ENCODE data around the gene AMHR2. TPM values are rescaled to one million over a fixed set of nuclear protein-coding genes. Genes with fewer than 3 reads are reported as not detected.
"Not testable (repeated sequence)": the region's sequence is repeated elsewhere in the genome, so short reads cannot be mapped to it uniquely, and the experiment has no call there.

AMHR2 gene
- total and polyA plus RNA-seq, 2 donors: 0.05 to 0.14 TPM

GRCh38 chr12:53424626-53425514, 1.2 kb downstream of the AMHR2 start:
- Histone ChIP-seq H3K27me3 (ENCODE audit: control insufficient read depth in 2 of 2, insufficient read depth in 1 of 2, low read length in 1 of 2) (no peaks in the 10 kb centered on the region), H3K36me3 (ENCODE audit: control insufficient read depth in 2 of 2, insufficient read depth in 2 of 2, low read length in 1 of 2) (no peaks in the 10 kb centered on the region), H3K27ac (ENCODE audit: low read depth in 1 of 2, low read length in 1 of 2) (no peak overlapping the region), H3K4me1 (ENCODE audit: control insufficient read depth in 2 of 2, insufficient read depth in 2 of 2, low read length in 2 of 2) (peaks cover 3 to 4% of the 10 kb centered on the region in 2 donors), H3K4me3 (ENCODE audit: low read length in 2 of 2) (no peak overlapping the region), H3K9me3 (ENCODE audit: control insufficient read depth in 2 of 2, insufficient read depth in 1 of 2, low read length in 1 of 2) (no peaks in the 10 kb centered on the region)
- DNase-seq (ENCODE audit: low read depth in 6 of 9, low spot score in 9 of 9): no peak
- WGBS: 95% methylated on average over 9 of the region's 9 CpGs

DNA sequence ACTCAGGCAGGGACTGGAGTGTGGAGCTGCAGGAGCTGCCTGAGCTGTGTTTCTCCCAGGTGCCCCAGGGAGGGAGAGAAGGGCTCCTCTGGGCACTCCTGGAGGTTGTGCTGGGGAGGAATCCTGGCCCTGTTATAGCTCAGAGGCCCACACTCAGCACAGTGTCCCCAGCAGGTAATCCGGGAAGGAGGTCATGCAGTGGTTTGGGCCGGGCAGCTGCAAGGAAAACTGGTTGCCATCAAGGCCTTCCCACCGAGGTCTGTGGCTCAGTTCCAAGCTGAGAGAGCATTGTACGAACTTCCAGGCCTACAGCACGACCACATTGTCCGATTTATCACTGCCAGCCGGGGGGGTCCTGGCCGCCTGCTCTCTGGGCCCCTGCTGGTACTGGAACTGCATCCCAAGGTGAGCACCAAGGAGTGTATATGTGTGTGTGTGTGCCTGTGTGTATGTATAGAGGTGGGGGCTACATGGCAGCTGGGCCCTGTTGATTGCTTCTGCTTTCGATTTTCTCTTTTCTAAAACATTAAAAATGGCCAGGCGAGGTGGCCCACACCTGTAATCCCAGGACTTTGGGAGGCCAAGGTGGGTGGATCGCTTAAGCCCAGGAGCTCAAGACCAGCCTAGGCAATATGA, 2.0 kb downstream of the AMHR2 start:
- Histone ChIP-seq H3K4me3 (ENCODE audit: low read length in 2 of 2) (no peak overlapping the region), H3K27ac (ENCODE audit: low read depth in 1 of 2, low read length in 1 of 2) (no peak overlapping the region), H3K4me1 (ENCODE audit: control insufficient read depth in 2 of 2, insufficient read depth in 2 of 2, low read length in 2 of 2) (peaks cover 3 to 4% of the 10 kb centered on the region in 2 donors), H3K27me3 (ENCODE audit: control insufficient read depth in 2 of 2, insufficient read depth in 1 of 2, low read length in 1 of 2) (no peaks in the 10 kb centered on the region), H3K36me3 (ENCODE audit: control insufficient read depth in 2 of 2, insufficient read depth in 2 of 2, low read length in 1 of 2) (no peaks in the 10 kb centered on the region), H3K9me3 (ENCODE audit: control insufficient read depth in 2 of 2, insufficient read depth in 1 of 2, low read length in 1 of 2) (no peaks in the 10 kb centered on the region)
- 94% methylated on average over 11 of the region's 11 CpGs for WGBS
- DNase-seq (ENCODE audit: low read depth in 6 of 9, low spot score in 9 of 9): no peak

DNA sequence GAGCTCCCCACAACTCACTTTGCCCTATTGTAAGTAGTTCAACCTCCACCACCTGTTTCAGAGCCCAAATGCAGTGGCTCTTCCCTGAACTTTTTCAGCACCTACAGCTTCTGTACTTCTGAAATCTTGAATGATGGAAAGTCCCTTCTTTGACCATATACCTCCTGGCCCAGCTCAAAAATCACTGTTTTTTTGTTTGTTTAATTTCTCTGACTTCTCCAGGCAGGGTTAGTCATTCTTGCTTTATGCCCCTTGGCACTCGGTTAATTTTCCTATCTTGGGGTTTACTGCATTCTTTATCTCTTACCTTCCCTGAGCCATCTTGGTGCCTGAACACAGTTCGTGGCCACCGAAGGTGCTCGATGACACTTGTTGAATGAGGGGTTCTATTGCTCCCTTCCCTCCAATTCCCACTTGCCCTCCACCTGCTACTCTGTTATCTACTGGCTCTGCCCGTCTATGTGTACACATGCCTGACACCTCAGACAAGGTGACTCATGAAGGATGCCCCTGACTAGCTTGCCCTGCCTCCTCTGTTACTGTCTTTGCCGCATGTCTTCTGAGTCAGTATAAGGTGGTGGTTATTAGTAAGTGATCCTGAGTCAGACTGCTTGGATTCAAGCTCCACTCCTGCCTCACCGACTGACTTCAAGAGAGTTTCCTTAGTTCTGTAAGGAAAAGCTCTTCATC, 4.4 kb downstream of the AMHR2 start:
- no peak for DNase-seq (ENCODE audit: low read depth in 6 of 9, low spot score in 9 of 9)
- H3K36me3 ChIP-seq (ENCODE audit: control insufficient read depth in 2 of 2, insufficient read depth in 2 of 2, low read length in 1 of 2): no peaks in the 10 kb centered on the region
- H3K4me3 ChIP-seq (ENCODE audit: low read length in 2 of 2): no peak overlapping the region
- WGBS: 95% methylated on average over 7 of the region's 7 CpGs
- H3K4me1 ChIP-seq (ENCODE audit: control insufficient read depth in 2 of 2, insufficient read depth in 2 of 2, low read length in 2 of 2): no peaks in the 10 kb centered on the region
- no peaks in the 10 kb centered on the region for H3K27me3 ChIP-seq (ENCODE audit: control insufficient read depth in 2 of 2, insufficient read depth in 1 of 2, low read length in 1 of 2)
- no peak overlapping the region for H3K27ac ChIP-seq (ENCODE audit: low read depth in 1 of 2, low read length in 1 of 2)
- H3K9me3 ChIP-seq (ENCODE audit: control insufficient read depth in 2 of 2, insufficient read depth in 1 of 2, low read length in 1 of 2): no peaks in the 10 kb centered on the region

- H3K36me3 ChIP-seq (ENCODE audit: control insufficient read depth in 2 of 2, insufficient read depth in 2 of 2, low read length in 1 of 2): no peaks in the 10 kb centered on the region
- no peaks in the 10 kb centered on the region for H3K9me3 ChIP-seq (ENCODE audit: control insufficient read depth in 2 of 2, insufficient read depth in 1 of 2, low read length in 1 of 2)
- H3K4me1 ChIP-seq (ENCODE audit: control insufficient read depth in 2 of 2, insufficient read depth in 2 of 2, low read length in 2 of 2): no peaks in the 10 kb centered on the region
- 96% methylated on average over 7 of the region's 7 CpGs for WGBS
- no peak overlapping the region for H3K4me3 ChIP-seq (ENCODE audit: low read length in 2 of 2)
- H3K27me3 ChIP-seq (ENCODE audit: control insufficient read depth in 2 of 2, insufficient read depth in 1 of 2, low read length in 1 of 2): no peaks in the 10 kb centered on the region
- DNase-seq (ENCODE audit: low read depth in 6 of 9, low spot score in 9 of 9): no peak
- H3K27ac ChIP-seq (ENCODE audit: low read depth in 1 of 2, low read length in 1 of 2): no peak overlapping the region
Observed at GRCh38 chr12:53428741-53429140, 5.1 kb downstream of the AMHR2 start.

DNA sequence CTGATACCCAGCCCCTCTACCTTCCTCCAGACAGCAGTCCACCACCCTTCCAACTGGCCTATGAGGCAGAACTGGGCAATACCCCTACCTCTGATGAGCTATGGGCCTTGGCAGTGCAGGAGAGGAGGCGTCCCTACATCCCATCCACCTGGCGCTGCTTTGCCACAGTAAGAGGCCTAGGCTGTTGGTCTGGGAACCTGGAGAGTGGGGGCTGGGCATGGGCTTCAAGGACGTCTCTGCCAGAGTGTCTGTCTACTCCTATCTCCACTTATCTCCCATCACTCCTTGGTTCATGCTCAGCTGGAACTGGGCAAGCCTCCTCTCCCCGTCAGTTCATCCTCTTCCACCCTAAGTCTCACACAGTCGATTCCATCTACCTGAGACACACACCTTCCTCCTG, 6.5 kb downstream of the AMHR2 start:
- DNase-seq (ENCODE audit: low read depth in 6 of 9, low spot score in 9 of 9): no peak

DNA sequence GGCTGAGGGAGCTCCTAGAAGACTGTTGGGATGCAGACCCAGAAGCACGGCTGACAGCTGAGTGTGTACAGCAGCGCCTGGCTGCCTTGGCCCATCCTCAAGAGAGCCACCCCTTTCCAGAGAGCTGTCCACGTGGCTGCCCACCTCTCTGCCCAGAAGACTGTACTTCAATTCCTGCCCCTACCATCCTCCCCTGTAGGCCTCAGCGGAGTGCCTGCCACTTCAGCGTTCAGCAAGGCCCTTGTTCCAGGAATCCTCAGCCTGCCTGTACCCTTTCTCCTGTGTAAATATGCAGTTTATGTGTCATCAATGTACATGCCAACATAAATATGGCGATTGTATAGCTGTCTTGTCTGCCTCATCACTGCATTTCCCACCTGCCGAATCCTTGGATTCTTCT, 7.5 kb downstream of the AMHR2 start:
- WGBS: 97% methylated on average over 7 of the region's 7 CpGs
- H3K27me3 ChIP-seq (ENCODE audit: control insufficient read depth in 2 of 2, insufficient read depth in 1 of 2, low read length in 1 of 2): no peaks in the 10 kb centered on the region
- H3K27ac ChIP-seq (ENCODE audit: low read depth in 1 of 2, low read length in 1 of 2): no peak overlapping the region
- DNase-seq (ENCODE audit: low read depth in 6 of 9, low spot score in 9 of 9): no peak
- no peak overlapping the region for H3K4me3 ChIP-seq (ENCODE audit: low read length in 2 of 2)
- no peaks in the 10 kb centered on the region for H3K4me1 ChIP-seq (ENCODE audit: control insufficient read depth in 2 of 2, insufficient read depth in 2 of 2, low read length in 2 of 2)
- H3K36me3 ChIP-seq (ENCODE audit: control insufficient read depth in 2 of 2, insufficient read depth in 2 of 2, low read length in 1 of 2): no peaks in the 10 kb centered on the region
- no peaks in the 10 kb centered on the region for H3K9me3 ChIP-seq (ENCODE audit: control insufficient read depth in 2 of 2, insufficient read depth in 1 of 2, low read length in 1 of 2)

More for the DNA sequence above, 6.5 kb downstream of the AMHR2 start:
- Histone ChIP-seq H3K9me3 (ENCODE audit: control insufficient read depth in 2 of 2, insufficient read depth in 1 of 2, low read length in 1 of 2) (no peaks in the 10 kb centered on the region), H3K4me1 (ENCODE audit: control insufficient read depth in 2 of 2, insufficient read depth in 2 of 2, low read length in 2 of 2) (no peaks in the 10 kb centered on the region), H3K36me3 (ENCODE audit: control insufficient read depth in 2 of 2, insufficient read depth in 2 of 2, low read length in 1 of 2) (no peaks in the 10 kb centered on the region), H3K27me3 (ENCODE audit: control insufficient read depth in 2 of 2, insufficient read depth in 1 of 2, low read length in 1 of 2) (no peaks in the 10 kb centered on the region), H3K4me3 (ENCODE audit: low read length in 2 of 2) (no peak overlapping the region), H3K27ac (ENCODE audit: low read depth in 1 of 2, low read length in 1 of 2) (no peak overlapping the region)
- 91% methylated on average over 5 of the region's 5 CpGs for WGBS

DNA sequence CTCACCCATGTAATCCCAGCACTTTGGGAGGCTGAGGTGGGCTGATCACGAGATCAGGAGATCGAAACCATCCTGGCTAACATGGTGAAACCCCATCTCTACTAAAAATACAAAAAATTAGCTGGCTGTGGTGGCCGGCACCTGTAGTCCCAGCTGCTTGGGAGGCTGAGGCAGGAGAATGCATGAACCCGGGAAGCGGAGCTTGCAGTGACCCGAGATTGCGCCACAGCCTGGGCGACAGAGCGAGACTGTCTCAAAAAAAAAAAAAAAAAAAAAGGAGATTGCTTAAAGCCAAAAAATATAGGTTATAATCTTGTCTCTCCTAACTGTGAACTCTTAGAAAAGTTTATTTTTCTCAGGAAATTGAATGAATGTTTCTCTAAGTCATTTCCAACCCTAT, 11.7 kb downstream of the AMHR2 start:
- H3K36me3 ChIP-seq (ENCODE audit: control insufficient read depth in 2 of 2, insufficient read depth in 2 of 2, low read length in 1 of 2); DNase-seq (ENCODE audit: low read depth in 6 of 9, low spot score in 9 of 9); H3K4me3 ChIP-seq (ENCODE audit: low read length in 2 of 2); H3K27me3 ChIP-seq (ENCODE audit: control insufficient read depth in 2 of 2, insufficient read depth in 1 of 2, low read length in 1 of 2); H3K4me1 ChIP-seq (ENCODE audit: control insufficient read depth in 2 of 2, insufficient read depth in 2 of 2, low read length in 2 of 2); H3K9me3 ChIP-seq (ENCODE audit: control insufficient read depth in 2 of 2, insufficient read depth in 1 of 2, low read length in 1 of 2); H3K27ac ChIP-seq (ENCODE audit: low read depth in 1 of 2, low read length in 1 of 2): not testable (repeated sequence)
- 96% methylated on average over 9 of the region's 9 CpGs for WGBS

DNA sequence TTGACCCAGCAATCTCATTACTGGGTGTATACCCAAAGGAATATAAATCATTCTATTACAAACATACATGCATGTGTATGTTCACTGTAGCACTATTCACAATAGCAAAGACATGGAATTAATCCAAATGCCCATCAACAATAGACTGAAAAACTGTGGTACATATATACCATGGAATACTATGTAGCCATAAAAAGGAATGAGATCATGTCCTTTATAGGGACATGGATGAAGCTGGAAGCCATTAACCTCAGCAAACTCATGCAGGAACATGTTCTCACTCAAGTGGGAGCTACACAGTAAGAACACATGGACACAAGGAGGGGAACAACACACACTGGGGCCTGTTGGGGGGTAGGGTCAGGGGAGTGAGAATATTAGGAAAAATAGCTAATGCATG, 15.9 kb downstream of the AMHR2 start:
- not testable (repeated sequence) for H3K27me3 ChIP-seq (ENCODE audit: control insufficient read depth in 2 of 2, insufficient read depth in 1 of 2, low read length in 1 of 2); H3K9me3 ChIP-seq (ENCODE audit: control insufficient read depth in 2 of 2, insufficient read depth in 1 of 2, low read length in 1 of 2); H3K27ac ChIP-seq (ENCODE audit: low read depth in 1 of 2, low read length in 1 of 2); H3K4me3 ChIP-seq (ENCODE audit: low read length in 2 of 2); DNase-seq (ENCODE audit: low read depth in 6 of 9, low spot score in 9 of 9); H3K36me3 ChIP-seq (ENCODE audit: control insufficient read depth in 2 of 2, insufficient read depth in 2 of 2, low read length in 1 of 2)
- H3K4me1 ChIP-seq (ENCODE audit: control insufficient read depth in 2 of 2, insufficient read depth in 2 of 2, low read length in 2 of 2): peaks cover 14 to 24% of the 10 kb centered on the region in 2 donors

Data from thymus (tissue), 11 donors.